SK-N-DZ (cell line): ENCODE results near the gene KLC4.
A peak's percentile ranks its signal among the peaks of the same experiment; 100 is the strongest.
"Not testable (repeated sequence)": the region's sequence is repeated elsewhere in the genome, so short reads cannot be mapped to it uniquely, and the experiment has no call there.

ENCODE experiments used
- DNase-seq: peaks from one replicate; pipeline ENCODE4 v3.0.0-alpha.2; 2015; ENCODE audit warnings: low spot score

Gene KLC4

DNA sequence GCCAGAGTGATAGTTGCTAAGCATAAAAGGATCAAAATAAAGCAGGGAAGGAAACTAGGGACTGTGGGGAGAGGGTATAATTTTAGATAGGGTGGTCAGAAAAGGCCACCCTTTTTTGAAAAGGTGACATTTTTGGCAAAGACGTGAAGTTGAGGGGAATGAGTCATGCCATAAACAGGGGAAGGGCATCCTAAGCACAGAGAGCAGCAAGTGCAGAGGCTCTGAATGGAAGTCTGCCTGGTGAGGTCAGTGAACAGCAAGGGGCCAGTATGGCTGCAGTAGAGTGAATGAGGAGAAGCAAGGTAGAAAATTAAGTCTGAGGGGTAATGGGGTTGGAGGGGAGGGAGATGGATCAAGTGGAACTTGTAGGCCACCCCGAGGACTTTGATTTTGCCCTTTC, 2.4 kb downstream of the KLC4 start:
- DNase-seq, result no peak

DNA sequence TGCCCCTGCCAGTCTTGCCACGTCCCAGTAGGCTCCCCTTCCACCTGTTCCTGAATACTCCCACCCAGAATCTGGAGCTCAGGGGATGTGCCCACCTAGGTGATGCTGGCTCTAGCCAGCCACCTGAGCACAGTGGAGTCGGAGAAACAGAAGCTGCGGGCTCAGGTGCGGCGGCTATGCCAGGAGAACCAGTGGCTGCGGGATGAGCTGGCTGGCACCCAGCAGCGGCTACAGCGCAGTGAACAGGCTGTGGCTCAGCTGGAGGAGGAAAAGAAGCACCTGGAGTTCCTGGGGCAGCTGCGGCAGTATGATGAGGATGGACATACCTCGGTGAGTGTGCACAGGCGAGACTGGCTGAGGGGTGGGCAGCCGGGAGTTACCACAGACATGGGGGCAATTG, 3.4 kb downstream of the KLC4 start:
- no peak for DNase-seq

DNA sequence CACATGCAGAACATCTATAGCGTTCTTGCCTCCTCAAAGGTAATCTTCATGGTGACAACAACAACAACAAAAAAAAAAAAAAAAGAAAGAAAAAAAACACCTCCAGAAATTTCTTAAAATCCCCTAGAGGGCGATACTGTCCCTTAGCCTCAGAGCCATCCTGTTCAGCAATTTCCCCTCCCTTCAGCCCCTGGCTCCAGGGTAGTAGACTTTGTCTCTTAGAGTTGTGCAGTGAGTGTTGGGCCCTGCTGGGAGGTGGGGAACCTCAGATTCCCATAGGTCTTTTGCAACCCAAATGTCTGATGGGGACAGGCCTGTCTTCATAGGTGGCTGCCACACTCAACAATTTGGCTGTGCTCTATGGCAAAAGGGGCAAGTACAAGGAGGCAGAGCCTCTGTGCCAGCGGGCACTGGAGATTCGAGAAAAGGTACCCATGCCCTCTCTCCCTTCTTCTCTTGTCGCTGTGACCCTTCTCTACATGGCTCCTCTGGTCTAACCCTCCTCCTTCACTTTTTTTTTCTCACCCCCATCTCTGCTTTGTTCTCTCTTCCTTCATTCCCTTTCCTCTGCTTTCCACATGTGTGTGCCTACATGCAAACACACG, 10.7 kb downstream of the KLC4 start:
- DNase-seq, result peak; percentile 65

DNA sequence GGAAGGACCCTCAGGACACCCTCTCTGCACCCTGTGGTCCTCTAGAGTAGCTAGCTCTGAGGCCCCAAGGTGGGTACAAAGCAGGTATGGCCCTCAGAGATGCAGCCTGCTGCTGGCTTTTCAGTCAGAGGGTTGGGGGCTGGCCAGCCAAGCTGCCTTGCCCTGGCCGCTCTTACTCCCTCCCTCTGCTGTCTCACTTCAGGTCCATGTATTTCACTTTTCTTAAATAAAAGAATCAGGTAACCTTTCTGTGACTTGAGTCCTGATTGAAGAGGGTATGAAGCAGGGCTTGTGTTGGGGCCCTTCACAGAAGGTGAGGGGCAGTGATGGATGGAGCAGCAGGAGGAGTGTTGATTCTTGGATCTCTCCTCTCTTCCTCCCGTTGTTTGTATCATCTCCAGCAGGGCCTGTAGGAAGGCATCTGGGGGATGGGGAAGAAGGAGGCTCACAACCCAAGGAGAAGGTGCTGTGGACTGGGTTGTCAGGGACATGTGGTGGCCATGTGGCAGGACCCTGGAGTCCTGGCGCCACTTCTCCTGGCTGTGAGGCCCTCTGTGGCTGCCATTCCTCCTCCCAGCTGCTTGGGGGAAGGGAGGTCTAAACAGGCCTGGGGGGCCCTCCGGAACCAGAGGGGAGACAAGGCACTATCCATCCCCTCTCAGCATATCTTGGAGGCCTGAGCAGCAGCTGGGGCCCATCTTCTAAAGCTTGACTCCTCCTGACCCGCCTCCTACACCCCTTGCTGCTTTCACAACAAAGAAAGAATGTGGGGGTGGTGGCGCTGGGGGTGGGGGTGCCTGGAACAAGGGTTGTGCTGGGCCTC, 15.6 kb downstream of the KLC4 start:
- DNase-seq, result no peak

DNA sequence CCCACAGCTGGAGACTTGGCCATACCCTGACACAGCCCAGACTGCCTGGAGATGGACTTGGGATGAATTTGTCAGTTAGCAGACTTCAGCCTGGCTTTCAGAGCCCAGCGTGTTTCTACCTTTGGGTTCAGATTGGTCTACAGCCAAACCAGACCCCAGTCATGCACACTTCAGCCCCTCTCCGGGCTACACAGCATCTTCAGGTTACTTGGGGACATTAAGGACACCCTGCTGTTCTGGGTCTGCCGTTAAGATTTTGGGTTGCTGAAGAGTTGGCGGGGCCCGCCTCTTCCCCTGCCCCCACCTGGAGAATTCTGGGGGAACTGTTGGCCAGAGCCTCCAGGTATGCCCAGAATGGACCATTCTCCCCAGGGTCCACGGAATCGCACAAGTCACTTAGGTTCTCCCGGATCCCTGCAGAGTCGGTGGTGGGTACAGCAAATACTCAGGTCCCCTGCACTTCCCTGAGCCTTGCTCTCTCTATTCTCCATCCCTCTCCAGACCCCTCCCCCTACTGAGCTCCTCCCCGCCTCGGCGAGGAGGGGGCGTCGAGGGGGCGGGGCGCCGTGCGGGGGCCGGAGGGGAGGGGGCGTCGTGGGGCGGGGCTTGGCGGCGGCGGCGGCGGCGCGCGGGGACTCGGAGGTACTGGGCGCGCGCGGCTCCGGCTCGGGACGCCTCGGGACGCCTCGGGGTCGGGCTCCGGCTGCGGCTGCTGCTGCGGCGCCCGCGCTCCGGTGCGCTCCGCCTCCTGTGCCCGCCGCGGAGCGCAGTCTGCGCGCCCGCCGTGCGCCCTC, 16.4 kb downstream of the KLC4 start, which contains the start of gene PTK7:
TSS of gene PTK7 (plus strand) at position 645 of the 794 bp plus-strand sequence. CDS start 175 bp downstream, outside the sequence.
- peak; percentile 86 for DNase-seq

DNA sequence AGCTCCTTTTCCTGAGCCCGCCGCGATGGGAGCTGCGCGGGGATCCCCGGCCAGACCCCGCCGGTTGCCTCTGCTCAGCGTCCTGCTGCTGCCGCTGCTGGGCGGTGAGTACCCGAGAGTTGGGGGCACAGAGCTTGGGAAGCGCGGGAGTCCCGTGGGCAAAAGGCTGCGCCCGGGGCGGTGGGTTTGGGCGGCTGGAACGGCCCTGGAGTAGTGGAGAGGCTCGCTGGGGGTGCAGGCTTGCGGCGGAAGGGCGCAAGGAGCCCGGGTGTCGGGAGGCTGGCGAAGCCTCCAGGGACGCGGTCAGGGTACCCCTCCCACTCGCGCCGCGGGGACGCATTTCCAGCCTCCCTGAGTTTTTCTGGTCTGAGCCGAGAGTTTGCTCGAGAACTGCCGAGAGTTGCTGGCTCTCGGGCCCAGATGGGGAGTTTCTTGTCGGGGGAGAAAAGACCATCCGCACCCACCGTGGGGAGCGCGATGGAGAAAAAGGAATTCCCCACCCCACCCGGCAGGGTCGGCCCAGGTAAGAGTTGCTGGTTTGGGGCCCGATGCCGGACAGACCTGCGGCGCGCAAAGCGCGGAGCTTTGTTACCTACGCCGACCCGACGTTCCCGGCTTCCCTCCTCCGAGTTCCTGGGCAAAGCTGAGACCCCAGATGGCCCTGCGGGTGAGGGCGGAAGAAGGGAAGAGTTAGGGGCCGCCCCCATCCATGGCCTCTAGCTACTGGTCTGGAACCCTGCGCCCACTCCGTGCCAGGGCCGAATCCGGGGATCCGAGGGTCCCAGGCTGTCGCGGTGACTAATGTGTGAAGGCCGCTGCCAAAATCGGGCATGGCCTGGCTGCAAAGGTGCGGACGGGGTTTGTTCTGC, 17.3 kb downstream of the KLC4 start:
- peak; percentile 62 for DNase-seq

DNA sequence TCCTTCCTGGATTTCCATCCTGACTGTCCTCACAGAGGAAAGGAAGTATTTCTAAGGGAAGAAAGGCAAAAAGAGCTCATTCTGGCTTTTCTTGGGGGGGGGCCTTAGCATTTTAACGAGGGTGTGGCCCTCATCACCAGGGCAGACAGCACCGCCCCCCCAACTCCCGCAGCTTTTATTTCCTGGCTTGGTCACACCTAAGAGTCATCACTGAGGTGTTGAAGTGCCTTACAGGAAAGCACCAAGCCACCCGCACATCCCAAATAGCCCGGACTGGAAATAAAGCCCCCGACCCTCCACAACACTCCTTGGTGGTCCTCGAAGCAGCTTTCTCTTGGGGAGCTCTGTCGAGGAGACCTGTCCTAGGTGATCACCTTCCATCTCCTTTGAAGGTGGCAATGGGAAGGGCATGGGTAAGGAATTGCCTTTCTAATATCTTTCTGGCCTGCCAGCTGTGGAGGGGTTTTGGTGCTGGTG, 17.9 kb downstream of the KLC4 start:
- DNase-seq, result no peak

DNA sequence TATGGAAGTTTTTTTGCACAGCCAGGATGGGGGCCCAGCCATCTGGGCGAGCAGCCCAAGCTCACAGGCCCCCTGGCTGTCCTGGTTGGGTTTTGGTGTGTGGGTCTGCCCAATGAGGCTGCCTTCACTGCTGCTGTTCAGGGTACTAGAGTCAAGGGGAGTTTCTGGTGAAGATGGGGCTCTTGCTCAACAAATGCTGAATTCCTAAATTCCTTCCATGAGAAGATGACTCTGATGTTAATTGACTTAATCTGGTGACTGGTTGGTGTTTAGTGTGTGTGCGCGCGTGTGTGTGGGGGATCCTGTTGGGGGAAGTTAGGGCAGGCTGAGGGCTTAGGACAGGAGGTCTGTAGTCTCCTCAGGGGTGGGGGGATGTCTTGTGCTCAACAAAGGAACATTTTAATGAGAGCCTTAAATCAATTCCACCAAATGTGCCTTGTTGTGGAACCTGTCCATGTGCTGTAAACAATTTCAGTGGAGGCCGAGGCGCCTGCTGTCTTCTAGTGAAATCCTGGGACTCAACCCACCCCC, 18.6 kb downstream of the KLC4 start:
- no peak for DNase-seq

DNA sequence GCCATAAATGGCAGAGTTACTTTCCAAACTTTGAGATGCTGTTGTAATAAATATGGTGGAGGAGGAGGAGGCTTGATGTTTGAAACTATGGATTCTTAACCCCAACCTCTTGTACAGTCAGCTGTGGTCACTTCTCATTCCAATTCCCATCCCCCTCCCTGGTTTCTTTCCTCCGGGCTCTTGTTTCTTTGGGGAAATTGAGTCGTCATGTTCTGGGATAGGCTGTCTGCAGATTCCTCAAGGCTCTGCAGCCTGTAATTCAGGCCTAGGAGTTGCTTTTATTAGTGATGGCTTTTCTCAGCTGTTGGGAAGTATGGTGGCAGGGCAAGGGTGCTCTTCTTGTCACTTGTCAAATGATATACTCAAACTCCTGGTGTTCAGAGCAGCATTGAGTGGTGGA, 19.3 kb downstream of the KLC4 start:
- no peak for DNase-seq

DNA sequence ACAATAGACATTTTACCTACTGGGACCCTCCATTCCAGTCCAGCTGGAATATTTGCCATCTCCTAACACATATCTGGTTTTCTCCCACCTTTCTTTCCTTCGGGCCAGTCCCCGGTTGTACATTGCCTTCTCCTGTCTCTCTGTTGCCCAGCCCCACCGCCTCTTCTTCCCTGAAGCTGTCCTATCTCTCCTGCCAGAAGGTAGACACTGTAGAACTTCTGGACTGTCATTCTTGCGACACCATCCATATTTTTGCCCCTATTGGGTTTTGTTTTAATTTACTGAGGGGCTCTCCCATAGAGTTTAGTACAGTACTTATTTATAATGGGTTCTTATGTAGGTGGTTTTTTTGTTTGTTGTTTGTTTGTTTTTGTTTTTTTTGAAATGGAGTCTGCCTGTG, 21.6 kb downstream of the KLC4 start:
- no peak for DNase-seq

DNA sequence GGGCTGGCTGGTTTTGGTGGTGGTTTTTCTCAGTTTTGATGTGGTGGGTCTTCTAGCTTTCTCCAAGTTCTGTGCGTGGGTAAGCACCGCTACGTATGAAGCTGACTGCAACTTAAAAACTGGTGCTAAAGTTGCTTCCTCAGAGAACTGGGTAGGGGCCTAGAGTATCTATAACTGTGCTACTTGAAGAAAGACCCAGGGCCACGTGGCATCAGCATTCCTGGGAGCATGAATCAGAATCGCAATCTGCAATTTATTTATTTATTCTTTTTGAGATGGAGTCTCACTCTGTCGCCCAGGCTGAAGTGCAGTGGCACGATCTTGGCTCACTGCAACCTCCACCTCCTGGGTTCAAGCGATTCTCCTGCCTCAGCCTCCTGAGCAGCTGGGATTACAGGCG, 22.5 kb downstream of the KLC4 start:
- not testable (repeated sequence) for DNase-seq

DNA sequence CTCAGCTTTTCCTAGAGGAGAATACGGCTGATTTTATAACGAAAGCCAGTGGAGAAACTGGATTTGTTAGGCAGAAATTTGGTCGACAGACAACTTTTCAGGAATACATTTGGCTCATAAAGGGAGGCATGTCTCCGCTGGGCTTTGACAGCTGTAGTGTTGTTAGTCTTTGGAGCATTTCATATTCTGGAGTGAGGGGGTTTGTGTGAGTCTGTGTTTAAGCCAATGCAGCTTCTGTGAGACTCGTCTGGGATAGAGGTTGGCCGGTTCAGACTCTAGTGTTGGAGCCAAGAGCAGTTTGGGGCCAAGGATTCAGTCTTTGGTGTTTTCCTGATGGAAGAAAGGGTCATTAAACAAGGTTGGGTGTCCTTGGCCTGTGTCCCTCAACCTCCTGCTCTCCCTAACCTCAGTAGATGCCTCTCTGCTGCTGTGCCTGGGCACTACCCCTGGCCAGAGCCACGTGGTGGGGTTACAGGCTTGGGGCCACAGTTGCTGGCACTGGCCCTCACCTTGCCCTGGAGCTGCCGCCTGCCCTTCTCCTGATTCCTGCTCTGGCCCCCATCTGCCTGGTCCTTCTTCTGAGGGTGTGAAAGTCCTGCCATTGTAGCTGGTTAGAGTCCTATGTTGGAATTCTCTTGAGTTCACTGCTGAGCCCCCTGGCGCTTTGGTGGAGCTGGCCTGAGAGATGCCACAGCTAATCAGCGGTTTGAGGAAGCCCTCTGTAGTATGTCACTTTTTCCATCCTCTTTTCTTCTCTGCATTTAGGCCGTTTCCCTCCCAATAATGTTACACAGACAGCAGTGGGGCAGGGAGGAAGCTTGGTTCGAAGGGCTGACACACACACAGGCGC, 23.6 kb downstream of the KLC4 start:
- DNase-seq, result no peak

DNA sequence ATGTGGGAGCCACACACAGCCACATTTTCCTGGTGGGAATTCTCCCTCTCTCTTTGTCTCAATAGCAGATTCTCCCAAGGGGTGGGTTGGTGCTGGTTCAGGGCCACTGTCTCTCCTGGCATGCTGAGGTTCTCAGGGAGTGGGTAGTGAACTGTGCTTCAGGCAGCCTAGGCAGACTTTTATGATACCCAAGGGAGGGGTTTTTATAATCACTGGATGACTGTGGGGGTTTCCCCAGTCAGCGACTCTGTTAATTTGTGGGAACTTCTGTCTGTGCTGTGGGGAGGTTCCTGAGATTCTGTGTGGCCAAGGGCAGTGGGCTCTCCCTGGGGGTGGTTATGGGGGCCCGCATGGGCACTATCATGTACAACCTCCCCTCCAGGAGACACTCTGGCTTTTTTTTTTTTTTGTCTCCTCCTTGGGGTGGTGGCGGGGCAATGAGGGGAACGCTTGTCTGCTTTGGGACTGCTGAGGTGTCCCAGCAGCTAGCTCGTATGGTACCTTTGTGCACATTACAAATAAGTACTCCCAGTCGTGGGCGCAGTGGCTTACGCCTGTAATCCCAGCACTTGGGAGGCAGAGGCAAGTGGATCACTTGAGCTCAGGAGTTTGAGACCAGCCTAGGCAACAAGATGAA, 26.7 kb downstream of the KLC4 start:
- DNase-seq, result no peak

DNA sequence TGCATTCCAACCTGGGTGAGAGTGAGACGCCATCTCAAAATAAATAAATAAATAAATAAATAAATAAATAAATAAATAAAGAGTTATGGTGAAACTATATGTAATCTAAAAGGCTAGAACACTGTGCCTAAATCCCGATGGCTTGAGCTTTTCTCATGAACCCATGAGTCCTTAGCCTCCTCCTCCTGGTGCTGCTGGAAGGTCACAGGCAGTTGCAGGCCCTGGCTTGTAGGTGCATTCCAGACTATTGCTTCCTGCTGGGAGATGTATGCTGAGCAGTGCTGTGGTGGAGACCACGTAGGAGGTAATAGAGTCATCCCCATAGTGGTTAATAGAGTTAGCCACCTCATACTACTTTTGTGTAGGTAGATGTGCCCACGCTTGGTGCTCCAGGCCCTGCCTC, 29.2 kb downstream of the KLC4 start:
- no peak for DNase-seq

DNA sequence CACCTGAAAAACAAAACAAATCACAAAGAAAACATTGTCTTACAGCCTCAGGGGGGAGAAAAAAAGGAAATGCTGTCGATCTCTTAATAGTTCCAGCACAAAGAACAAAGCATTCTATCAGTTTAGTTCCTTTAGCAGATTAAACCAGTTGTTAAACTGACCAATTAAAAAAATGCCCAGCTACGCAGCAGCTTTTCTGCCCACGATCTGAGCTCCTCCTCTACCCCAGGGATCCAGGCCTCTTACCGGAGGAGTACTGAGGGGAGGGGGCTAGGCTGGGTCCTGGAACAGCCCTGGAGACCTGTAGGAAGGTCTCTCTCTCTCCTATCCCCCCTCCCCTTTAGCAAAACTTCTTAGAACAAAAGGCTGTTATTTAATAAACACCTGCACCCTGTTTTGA, 30.0 kb downstream of the KLC4 start:
- DNase-seq, result no peak

DNA sequence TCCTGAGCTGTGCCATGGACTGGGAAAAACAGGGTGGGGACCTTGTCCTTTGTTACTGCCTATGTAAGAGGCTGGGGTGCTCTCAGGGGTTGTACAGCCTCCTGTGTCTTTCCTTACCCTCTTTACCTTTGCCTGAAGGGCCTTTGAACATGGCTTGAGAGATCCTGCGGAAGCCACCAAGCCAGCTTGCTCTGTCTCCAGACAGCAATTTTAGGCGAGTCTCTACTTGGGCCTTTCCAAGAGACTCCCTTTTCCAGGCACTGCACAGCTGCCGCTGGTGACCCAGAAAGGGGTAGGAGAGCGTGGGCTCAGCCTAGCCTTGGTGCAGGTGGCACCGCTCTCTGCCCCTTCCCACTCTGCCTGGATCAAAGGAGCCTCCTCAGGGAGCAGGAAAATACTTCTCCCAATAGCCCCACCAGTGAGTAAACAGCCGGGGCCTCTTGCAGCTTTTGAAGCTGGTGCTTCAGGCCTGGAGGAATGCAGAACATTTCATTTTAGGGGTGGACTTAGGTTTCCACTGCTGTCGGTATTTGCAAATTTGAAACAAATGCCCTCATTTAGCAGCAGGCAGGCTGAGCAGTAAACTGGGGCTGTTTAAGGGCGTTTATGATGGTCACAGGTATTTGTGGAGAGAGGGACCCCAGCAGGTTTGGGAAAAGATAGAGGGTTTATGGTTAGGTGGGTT, 30.6 kb downstream of the KLC4 start:
- DNase-seq, result no peak

DNA sequence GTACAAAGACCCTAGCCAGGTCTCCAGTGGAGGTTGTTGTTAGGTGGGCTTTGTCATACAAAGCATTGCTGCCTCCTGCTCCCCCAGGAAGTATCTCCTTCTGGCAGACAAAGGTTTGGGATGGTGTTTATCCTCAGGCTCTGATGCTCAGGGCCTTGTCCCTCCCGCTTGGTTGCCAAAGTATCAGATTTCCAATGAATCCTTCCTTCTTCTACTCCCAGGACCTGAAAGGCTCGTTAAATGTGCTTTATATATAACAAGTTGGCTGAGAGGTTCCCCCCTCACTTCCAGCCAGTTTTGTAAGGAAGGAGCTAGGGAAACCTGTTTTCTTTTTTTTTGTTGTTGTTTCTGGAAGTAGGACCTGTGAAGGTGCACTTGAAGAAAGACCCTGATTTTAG, 31.1 kb downstream of the KLC4 start:
- no peak for DNase-seq

DNA sequence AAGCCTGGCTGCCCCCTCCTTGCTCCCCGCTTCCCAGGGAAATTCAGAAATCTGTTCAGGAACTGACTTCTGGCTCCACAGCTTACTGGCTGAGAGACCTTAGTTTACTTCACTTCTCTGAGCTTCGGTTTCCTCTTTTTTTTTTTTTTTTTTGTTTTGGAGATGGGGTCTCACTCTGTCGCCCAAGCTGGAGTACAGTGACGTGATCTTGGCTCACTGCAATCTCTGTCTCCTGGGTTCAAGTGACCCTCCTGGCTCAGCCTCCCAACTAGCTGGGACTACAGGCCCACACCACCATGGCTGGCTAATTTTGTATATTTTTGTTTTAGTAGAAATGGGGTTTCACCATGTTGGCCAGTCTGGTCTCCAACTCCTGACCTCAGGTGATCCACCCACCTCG, 31.6 kb downstream of the KLC4 start:
- no peak for DNase-seq

DNA sequence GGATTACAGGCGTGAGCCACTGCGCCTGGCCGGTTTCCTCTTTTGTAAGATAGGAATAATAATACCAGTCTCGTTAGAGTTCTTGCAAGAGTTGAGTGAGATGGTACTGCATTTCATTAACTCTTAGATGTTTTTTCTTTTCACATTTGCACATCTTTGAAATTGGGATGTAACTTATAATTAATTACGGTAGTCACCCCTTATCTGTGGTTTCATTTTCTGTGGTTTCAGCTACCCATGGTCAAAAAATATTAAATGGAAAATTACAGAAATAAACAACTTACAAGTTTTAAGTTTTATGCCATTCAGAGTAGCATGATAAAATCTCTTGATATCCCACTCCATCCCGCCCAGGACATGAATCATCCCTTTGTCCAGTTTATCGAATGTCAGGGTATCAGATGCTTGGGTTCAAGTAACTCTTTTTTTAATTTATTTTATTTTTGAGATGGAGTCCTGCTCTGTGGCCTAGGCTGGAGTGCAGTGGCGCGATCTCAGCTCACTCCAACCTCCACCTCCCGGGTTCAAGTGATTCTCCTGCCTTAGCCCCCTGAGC, 32.1 kb downstream of the KLC4 start:
- DNase-seq, result no peak
